ENCODE data around the gene AGTPBP1.
"Not testable (repeated sequence)": the region's sequence is repeated elsewhere in the genome, so short reads cannot be mapped to it uniquely, and the experiment has no call there.

The AGTPBP1 gene

DNA sequence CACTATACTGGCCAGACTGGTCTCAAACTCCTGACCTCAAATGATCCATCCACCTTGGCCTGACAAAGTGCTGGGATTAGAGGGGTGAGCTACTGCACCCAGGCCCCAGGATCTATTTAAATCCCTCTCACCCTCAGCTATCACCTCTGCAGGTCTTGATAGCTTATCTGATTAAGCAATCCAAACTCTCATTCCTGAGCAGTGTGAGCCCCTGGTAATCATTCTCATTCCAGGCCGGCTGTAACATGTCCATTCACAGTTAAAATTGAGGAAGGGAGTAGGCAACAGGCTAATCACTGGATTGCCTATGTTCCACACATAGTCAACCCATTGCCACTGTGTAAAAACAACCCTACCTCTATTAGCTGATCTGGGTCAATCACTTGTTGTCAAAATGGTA is 111.1 kb downstream of the AGTPBP1 start:
- DNase-seq: no peak

- DNase-seq: no peak
Observed at GRCh38 chr9:85617141-85617670, 124.5 kb downstream of the AGTPBP1 start.

DNA sequence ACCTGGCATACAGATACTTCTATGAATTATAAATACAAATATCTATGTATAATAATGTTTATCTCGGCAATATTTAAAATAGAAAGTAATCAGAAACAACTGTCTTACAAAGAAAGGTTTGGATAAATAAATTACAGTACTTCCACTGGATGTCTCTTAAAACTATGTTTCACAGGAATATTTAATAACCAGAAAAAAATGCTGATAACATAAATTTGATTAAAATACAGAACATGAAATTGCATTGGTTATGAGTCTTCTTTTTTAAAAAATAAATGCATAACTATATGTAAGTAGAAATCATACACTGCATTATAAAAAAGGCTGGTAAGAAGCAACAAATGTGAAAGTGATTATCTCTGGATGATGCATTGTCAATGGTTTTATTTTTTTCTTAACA is 126.0 kb downstream of the AGTPBP1 start:
- DNase-seq: no peak

- no peak for DNase-seq
Observed at GRCh38 chr9:85610074-85610860, 131.5 kb downstream of the AGTPBP1 start.

DNA sequence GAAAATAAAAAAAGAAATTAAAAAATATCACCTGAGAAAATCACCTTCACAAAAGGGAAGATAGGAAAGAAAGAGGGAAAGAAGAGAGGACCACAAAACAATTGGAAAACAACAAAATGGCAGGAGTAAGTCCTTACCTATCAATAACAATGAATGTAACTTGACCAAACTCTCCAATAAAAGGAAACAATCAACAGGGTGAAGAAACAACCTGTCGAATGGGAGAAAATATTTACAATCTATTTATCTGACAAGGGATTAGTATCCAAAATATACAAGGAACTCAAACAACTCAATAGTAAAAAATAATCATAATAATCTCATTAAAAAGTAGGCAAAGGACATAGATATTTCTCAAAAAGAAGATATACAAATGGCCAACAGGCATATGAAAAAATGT is 135.8 kb downstream of the AGTPBP1 start:
- no peak for DNase-seq

- no peak for DNase-seq
Observed at GRCh38 chr9:85603936-85604335, 137.8 kb downstream of the AGTPBP1 start.

GRCh38 chr9:85602742-85603141 is 139.0 kb downstream of the AGTPBP1 start:
- DNase-seq: no peak

GRCh38 chr9:85600675-85601263 is 141.0 kb downstream of the AGTPBP1 start:
- DNase-seq: no peak

- no peak for DNase-seq
Observed at GRCh38 chr9:85599540-85600105, 142.1 kb downstream of the AGTPBP1 start.

GRCh38 chr9:85594316-85594715 is 147.4 kb downstream of the AGTPBP1 start:
- DNase-seq: no peak

DNA sequence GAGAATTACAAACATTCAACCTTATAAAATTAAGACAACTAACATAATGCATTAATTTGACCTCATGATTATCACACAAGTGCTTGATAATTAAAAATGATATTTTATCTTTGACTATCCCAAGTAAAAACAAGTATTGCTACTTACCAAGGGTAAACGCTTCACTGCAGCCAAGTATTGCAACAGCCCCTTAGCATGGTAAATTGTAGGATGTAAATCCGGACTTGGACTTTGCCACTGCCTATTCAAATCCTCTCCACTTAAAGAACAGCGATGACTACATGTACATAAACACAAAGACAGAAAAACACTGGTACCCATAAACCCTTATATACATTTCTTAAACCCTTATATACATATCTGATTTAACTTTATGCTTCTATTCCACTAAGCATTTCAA is 155.1 kb downstream of the AGTPBP1 start:
- DNase-seq: no peak

GRCh38 chr9:85577353-85577952 is 164.3 kb downstream of the AGTPBP1 start:
- DNase-seq: no peak

GRCh38 chr9:85575868-85576267 is 165.9 kb downstream of the AGTPBP1 start:
- no peak for DNase-seq

- DNase-seq: not testable (repeated sequence)
Observed at GRCh38 chr9:85573546-85573945, 168.2 kb downstream of the AGTPBP1 start.

GRCh38 chr9:85572917-85573316 is 168.8 kb downstream of the AGTPBP1 start:
- not testable (repeated sequence) for DNase-seq

DNA sequence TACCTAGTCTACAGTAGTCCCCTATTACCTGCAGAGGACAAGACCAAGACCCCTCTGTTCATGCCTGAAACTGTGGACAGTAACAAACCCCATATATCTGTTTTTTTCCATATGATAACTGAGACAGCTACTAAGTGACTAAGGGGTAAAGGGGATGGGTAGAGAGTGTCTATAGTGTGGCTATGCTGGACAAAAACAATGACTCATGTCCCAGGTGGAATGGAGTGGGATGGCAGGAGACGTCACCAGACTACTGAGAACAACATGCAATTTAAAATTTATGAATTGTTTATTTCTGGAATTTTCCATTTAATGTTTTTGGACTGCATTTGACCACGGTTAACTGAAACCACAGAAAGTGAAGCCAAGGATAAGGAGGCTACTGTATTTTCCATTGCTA is 171.8 kb downstream of the AGTPBP1 start:
- no peak for DNase-seq

DNA sequence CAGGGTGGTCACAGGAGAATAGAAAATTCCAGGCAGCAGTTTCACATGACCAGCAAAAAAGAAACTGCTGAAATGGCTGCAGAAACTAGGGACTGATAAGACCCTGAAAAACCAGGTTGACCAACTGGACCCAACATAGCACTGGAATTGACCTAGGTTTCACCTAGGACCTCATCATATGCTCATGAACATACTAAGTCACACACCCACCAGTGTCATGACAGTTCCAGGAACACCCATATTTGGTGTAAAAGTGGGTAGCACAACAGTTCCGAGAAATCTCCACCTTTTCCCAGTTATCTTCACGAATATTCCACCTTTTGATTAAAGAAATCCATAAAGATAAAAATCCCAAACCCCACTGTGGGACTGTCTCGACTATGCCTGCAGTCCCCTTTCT is 182.2 kb downstream of the AGTPBP1 start:
- no peak for DNase-seq

GRCh38 chr9:85554349-85554748 is 187.4 kb downstream of the AGTPBP1 start:
- no peak for DNase-seq

- no peak for DNase-seq
Observed at GRCh38 chr9:85553475-85553874, 188.3 kb downstream of the AGTPBP1 start.

DNA sequence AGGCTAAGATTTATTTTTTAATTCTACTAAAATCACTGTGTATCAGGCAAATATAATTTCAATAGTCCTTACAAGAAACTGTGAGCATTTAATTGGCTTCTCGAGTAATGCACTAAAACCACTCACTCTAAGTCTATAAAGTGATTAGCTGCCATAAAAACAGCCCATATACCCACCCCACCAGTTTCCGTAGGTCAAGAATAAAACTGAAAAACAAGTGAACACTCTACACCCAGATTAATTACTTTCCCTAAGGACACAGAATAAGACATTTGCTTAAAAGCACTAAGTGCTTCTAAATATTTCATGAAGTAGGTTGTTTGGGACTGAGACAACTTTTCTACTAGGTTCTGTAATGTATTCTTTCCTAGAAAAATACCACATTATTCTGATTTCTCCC is 194.2 kb downstream of the AGTPBP1 start:
- DNase-seq: no peak

DNA sequence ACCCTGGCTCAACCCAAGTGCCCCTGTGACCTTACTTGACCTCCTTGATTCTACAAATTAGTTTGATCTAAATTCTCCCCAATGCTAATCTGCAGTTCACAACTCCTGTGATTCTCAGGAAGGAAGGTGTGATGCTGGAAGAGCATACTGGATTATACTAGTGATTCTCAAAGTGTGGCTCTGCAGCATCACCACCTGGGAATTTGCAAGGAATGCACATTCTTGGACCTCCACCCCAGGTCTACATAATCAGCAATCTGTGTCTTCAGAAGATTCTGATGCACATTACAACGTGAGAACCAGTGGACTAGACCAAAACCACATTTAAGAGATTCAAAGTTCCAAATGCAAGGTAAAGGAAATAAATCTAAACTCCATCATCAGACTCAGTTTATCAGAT is 198.6 kb downstream of the AGTPBP1 start:
- no peak for DNase-seq

- DNase-seq: no peak
Observed at GRCh38 chr9:85541876-85542275, 199.9 kb downstream of the AGTPBP1 start.

GRCh38 chr9:85536514-85536913 is 205.2 kb downstream of the AGTPBP1 start:
- no peak for DNase-seq

DNA sequence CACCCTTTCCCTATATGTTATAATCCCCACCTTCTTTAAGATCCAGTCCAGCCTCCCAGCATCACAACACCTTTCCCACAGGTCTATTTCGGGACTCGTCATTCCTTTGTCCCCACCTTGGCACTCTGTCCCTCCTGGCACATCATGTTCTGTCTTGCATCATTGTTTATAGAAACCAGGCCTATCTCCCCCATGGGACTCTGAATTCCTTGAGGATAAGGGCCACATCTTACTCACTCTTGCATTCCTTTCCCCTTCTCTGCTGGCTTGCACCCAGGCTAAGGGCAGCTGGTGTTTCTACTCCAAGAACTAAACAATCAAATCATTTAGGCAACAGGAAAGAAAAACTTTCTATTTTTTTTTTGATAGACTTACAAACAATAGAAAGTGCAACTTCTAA is 205.7 kb downstream of the AGTPBP1 start:
- no peak for DNase-seq

All from stimulated activated CD4-positive, alpha-beta T cell treated with anti-CD3 and anti-CD28 coated beads, Interleukin-12 subunit alpha, Interleukin-12 subunit beta, amount 100 ng/mL, for 4 hours (primary cell).